ENCODE measurements around the gene GAS5. TPM values are rescaled to one million over a fixed set of nuclear protein-coding genes. Genes with fewer than 3 reads are reported as not detected.
A peak's percentile ranks its signal among the peaks of the same experiment; 100 is the strongest.

The GAS5 gene
- total and polyA plus RNA-seq, 2 of the 8 experiments (the other 6 are each of a cell fraction or from before 2014, with no cell fraction given) = 799 to 1,238 TPM

DNA sequence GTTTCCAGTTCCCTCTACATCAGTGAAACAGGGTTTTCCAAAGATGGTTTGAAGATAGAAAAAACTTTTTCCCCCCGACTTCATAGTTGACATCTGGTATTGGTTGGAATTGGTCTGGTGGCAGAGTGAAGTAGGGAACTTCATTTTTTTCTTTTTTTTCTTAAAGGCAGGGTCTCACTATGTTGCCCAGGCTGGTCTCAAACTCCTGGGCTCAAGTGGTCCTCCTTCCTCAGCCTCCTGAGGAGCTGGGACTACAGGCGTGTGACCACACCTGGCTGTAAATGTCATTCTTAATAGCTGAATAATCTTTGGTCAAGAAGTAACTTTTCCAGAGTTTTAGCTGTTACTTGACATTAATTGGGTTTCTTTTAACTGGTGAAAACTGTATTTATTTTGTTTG lies 22.1 kb upstream of the GAS5 start:
- Histone ChIP-seq H4K5ac (ENCODE audit: insufficient read length, low read depth, low read length) (no peak overlapping the region), H3K4ac (replicated peaks; ENCODE audit: insufficient read length, low read depth, low read length) (no peak overlapping the region), H3K9ac (replicated peaks in 1 of 4; ENCODE audit: extremely low read depth in 1 of 4, low read depth in 3 of 4, low read length in 3 of 4) (no peak overlapping the region), H3K79me1 (ENCODE audit: low read depth, low read length) (no peaks in the 10 kb centered on the region; the same call in 1 of the 2 replicates), H2AK5ac (ENCODE audit: low read depth, low read length) (no peak overlapping the region), H4K91ac (replicated peaks; ENCODE audit: insufficient read length, low read length) (no peak overlapping the region), H3K27ac (ENCODE audit: low read depth, low read length) (no peak overlapping the region), H2AFZ (ENCODE audit: low read length) (no peak overlapping the region), H3K56ac (replicated peaks; ENCODE audit: insufficient read length, low read depth, low read length) (no peak overlapping the region), H3K4me1 (replicated peaks in 1 of 4; ENCODE audit: control insufficient read depth in 3 of 4, insufficient read depth in 4 of 4, low read length in 3 of 4) (peaks cover 0 to 7% (median 2%) of the 10 kb centered on the region in 4 experiments; a peak in 2 of 7 replicates), H4K20me1 (replicated peaks in 1 of 2; ENCODE audit: control insufficient read depth in 1 of 2, insufficient read depth in 2 of 2, low read length in 2 of 2) (no peaks in the 10 kb centered on the region), H3K79me2 (ENCODE audit: control insufficient read depth in 1 of 2, insufficient read depth in 2 of 2, low read length in 2 of 2) (no peaks in the 10 kb centered on the region), H3K36me3 (ENCODE audit: control insufficient read depth in 2 of 4, insufficient read depth in 4 of 4, low read length in 3 of 4) (peaks cover 0 to 14% (median 5%) of the 10 kb centered on the region in 4 experiments; a peak in 4 of 8 replicates), H3K4me3 (ENCODE audit: extremely low read depth in 1 of 4, insufficient read depth in 2 of 4, low read depth in 3 of 4, low read length in 4 of 4) (no peak overlapping the region), H3K23me2 (ENCODE audit: low read depth, low read length) (no peaks in the 10 kb centered on the region), H2BK15ac (ENCODE audit: low read length) (no peak overlapping the region), H3K4me2 (ENCODE audit: insufficient read depth in 1 of 2, low read depth in 2 of 2, low read length in 2 of 2) (no peak overlapping the region), H3K14ac (ENCODE audit: insufficient read length) (no peak overlapping the region), H2BK20ac (ENCODE audit: low read length) (no peak overlapping the region), H3K27me3 (replicated peaks in 1 of 4; ENCODE audit: control insufficient read depth in 3 of 4, extremely low read depth in 1 of 4, insufficient read depth in 3 of 4, low read length in 3 of 4) (no peaks in the 10 kb centered on the region), H3K23ac (ENCODE audit: insufficient read length) (no peak overlapping the region), H3K9me3 (ENCODE audit: insufficient read depth in 2 of 2, low read depth in 1 of 2, low read length in 1 of 2) (no peaks in the 10 kb centered on the region), H2BK5ac (ENCODE audit: low read depth, low read length) (no peak overlapping the region), H2BK12ac (ENCODE audit: low read depth, low read length) (no peak overlapping the region), H2BK120ac (replicated peaks; ENCODE audit: low read depth, low read length) (no peak overlapping the region), H3K18ac (ENCODE audit: extremely low read depth, low read length) (no peak overlapping the region), H4K8ac (ENCODE audit: extremely low read depth, insufficient read depth, low read length) (no peak overlapping the region)
- no peak for FAIRE-seq
- 88% methylated on average over 2 of the region's 2 CpGs; no CpG with 5 or more reads in 1 of the 2 experiments for WGBS, 2 experiments (ENCODE audit: extremely low coverage in 1 of 2, insufficient coverage in 1 of 2, insufficient read length in 1 of 2, insufficient replicate concordance in 2 of 2, low coverage in 1 of 2, low lambda C conversion rate in 2 of 2, missing lambda C conversion rate in 1 of 2)
- ChIA-PET POLR2A (ENCODE audit: partially characterized antibody) (interaction anchor here (6.8 kb wide), 1 partner anchor 24 kb away, joined by 109 read pairs; the partner anchor contains the start of genes GAS5 and ZBTB37), CTCF (ENCODE audit: partially characterized antibody) (interaction anchor here (0.9 to 3.9 kb wide), 2 partner anchors 25 to 29 kb away, joined by 3 to 18 read pairs; no protein-coding TSS in a partner anchor)
- no peak for DNase-seq (ENCODE audit: low read depth in 1 of 2, low spot score in 2 of 2)
- TF ChIP-seq SUZ12 (IDR thresholded peaks at IDR 0.05; ENCODE audit: low read length) = no peak
- peak; percentile 68; the same call in 1 of the 2 replicates for TF ChIP-seq KDM1A (IDR thresholded peaks at IDR 0.05; ENCODE audit: borderline replicate concordance, low read length)
